AG09309 (cell line): ENCODE measurements around the gene PXMP4.

Experiments
- DNase-seq: peaks from one replicate; pipeline ENCODE4 v3.0.0-alpha.2; 2010; ENCODE audit warnings: low read depth
- H3K4me3 ChIP-seq: 2 replicates; pipeline ENCODE4 v1.5.1; 2011; ENCODE audit warnings: mild to moderate bottlenecking, low read depth, low read length, moderate library complexity; ENCODE audit not compliant: control insufficient read depth
- TF ChIP-seq, protein P1 (sequence below): IDR thresholded peaks from 2 replicates; pipeline ENCODE4 v1.5.1; 2011; ENCODE audit warnings: mild to moderate bottlenecking, low read depth, low read length, inconsistent platforms; ENCODE audit not compliant: insufficient read depth, control insufficient read depth; ENCODE audit errors: missing control alignments

PXMP4 gene

DNA sequence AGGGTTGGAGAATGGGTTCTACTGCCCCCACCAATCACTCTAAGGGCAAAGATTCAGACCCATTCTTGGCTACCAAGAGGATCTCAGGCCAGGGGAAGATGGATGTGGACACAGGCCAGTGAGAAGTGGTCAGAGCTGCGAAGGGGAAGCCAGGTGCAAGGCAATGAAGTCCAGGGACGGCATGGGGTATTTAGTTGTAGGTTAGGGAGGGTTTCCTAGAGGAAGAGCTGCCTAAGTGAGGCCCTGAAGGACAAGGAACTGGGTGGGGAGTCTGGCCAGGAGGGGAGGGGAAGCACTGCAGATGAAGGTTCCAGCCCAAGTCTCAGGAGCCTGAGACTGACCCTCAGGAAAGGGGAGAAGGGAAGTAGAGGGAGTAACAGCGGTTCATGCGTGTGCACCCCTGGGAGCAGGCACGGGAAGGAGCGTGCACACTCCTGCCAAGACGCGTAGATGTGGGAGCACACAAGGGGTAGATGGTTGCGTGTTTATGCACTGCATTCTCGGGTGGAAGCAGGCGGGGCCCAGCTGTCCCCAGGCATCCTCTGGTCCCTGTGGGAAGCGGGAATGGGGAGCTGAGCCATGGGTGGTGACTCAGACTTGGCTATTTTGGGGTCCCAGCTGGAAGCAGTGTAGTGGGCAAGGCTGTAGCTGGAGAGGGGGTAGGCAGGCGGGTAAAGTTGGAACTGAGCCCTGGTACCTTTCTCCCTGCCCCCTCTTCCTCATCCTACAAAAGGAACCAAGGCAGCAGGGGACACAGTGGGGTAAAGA, 50.1 kb downstream of the PXMP4 start:
- no peak overlapping the region for H3K4me3 ChIP-seq
- TF ChIP-seq, protein P1, sequence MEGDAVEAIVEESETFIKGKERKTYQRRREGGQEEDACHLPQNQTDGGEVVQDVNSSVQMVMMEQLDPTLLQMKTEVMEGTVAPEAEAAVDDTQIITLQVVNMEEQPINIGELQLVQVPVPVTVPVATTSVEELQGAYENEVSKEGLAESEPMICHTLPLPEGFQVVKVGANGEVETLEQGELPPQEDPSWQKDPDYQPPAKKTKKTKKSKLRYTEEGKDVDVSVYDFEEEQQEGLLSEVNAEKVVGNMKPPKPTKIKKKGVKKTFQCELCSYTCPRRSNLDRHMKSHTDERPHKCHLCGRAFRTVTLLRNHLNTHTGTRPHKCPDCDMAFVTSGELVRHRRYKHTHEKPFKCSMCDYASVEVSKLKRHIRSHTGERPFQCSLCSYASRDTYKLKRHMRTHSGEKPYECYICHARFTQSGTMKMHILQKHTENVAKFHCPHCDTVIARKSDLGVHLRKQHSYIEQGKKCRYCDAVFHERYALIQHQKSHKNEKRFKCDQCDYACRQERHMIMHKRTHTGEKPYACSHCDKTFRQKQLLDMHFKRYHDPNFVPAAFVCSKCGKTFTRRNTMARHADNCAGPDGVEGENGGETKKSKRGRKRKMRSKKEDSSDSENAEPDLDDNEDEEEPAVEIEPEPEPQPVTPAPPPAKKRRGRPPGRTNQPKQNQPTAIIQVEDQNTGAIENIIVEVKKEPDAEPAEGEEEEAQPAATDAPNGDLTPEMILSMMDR = no peak
- no peak for DNase-seq

- DNase-seq = no peak
- H3K4me3 ChIP-seq = no peak overlapping the region
- TF ChIP-seq, protein P1 = no peak
Observed at GRCh38 chr20:33669224-33669623, 50.9 kb downstream of the PXMP4 start.

DNA sequence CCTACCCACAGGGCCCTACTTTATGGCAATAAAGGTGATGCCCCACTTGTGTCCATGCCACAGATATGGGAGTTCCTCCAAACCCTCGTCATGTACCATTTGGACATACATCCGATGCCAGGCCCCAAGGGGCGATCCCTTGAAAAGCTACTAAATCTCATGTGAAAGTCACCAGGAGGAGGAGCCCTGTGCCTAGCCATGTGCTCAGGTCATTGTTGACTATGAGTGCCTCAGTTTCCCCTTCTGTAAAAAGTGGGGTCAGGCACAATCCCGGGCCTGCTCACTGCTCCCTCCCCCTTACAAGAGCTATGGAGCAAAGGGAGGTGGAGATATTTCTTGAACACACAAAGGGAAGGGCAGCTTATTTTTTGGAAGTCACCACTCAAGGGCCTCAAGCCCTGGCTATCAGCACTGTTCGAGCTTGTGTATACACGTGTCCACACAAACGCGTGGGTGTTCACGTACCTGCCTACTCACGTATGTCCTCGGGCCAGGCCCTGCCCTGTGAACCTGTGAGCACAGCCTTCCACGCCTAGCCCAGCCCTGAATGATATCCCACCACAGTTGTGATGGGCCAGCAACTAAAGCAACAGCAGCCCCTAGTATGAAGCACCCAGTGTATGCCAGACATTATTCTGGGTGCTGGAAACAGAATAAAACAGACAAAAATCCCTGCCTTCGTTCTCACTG, 51.5 kb downstream of the PXMP4 start:
- DNase-seq = no peak
- TF ChIP-seq, protein P1 = no peak
- H3K4me3 ChIP-seq = no peak overlapping the region

DNA sequence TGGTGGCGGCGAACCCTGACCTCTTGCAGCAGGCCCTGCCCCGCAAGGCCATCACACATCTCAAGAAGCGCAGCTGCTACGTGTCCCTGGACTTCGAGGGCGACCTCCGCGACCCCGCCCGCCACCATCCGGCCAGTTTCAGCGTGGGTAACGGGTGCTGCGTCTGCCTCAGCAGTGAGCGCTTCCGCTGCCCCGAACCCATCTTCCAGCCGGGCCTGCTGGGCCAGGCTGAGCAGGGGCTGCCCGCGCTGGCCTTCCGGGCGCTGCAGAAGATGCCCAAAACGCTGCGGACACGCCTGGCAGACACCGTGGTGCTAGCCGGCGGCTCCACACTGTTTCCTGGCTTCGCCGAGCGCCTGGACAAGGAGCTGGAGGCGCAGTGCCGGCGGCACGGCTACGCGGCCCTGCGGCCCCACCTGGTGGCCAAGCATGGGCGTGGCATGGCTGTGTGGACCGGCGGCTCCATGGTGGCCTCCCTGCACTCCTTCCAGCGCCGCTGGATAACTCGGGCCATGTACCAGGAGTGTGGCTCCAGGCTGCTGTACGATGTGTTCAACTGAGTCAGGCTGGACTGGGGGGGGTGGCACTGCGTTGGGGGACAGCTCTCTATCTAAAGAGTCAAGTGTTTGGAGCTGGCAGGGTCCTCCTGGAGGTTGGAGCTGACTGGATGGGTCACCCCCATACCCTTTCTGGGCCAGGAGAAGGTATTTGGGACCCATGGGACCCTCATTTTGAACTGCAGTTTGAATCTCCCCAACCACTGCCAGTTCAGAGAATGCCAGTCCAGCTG, 52.2 kb downstream of the PXMP4 start:
- H3K4me3 ChIP-seq = peak overlapping the region; percentile 43
- TF ChIP-seq, protein P1 = peak; percentile 87
- DNase-seq = no peak

DNA sequence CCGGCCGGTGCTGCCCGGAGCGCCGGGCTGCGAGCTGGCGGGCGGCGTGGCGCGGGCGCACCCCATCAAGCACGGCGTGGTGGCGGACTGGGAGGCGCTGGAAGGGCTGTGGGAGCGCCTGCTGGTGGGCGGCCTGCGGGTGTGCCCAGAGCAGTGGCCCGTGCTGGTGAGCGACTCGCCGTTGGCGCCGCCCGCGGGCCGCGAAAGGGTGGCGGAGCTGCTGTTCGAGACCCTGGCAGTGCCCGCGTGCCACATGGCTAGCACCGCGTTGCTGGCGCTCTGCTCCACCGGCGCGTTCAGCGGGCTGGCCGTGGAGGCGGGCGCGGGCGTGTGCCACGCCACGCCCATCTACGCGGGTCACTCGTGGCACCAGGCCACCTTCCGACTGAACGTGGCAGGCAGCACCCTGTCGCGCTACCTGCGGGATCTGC, 52.9 kb downstream of the PXMP4 start:
- TF ChIP-seq, protein P1 = no peak
- H3K4me3 ChIP-seq = peak overlapping the region; percentile 43
- no peak for DNase-seq
